ENCODE data around the gene SAPCD2. TPM values are rescaled to one million over a fixed set of nuclear protein-coding genes. Genes with fewer than 3 reads are reported as not detected.

The SAPCD2 gene
- total and polyA plus RNA-seq, 9 of the 15 experiments (the other 6 are each of a cell fraction or from before 2014, with no cell fraction given): 3.4 to 91.8 (median 18.8) TPM

GRCh38 chr9:137087409-137087925, 17.1 kb upstream of the SAPCD2 start (continued):
- TF ChIP-seq E2F6 (IDR thresholded peaks at IDR 0.05; ENCODE audit: borderline replicate concordance in 1 of 2, extremely low read depth in 1 of 2, insufficient read depth in 1 of 2, insufficient read length in 1 of 2, low read depth in 1 of 2, low read length in 1 of 2, poor library complexity in 1 of 2, severe bottlenecking in 1 of 2) (peak in 1 of 2 experiments; percentile 7), MTA1 (IDR thresholded peaks at IDR 0.05; ENCODE audit: borderline replicate concordance) (no peak), GTF2A2 (tag; IDR thresholded peaks at IDR 0.05) (no peak), ARID4B (CRISPR knock-in tag; IDR thresholded peaks at IDR 0.05) (0 out of 2 replicates have a peak, but pooled peaks have one; percentile 19), SIRT6 (IDR thresholded peaks at IDR 0.05; ENCODE audit: low read depth, low read length) (no peak), HDAC2 (IDR thresholded peaks at IDR 0.05) (0 out of 2 replicates have a peak, but pooled peaks have one; percentile 20), AFF4 (CRISPR knock-in tag; IDR thresholded peaks at IDR 0.05) (peak; percentile 65; the same call in 1 of the 2 replicates), TCFL5 (CRISPR knock-in tag; conservative IDR thresholded peaks at IDR 0.05) (no peak), CHD4 (IDR thresholded peaks at IDR 0.05; ENCODE audit: insufficient read depth, insufficient replicate concordance, low read depth, low read length, poor library complexity, severe bottlenecking) (peak; percentile 36), CHD1 (IDR thresholded peaks at IDR 0.05; ENCODE audit: low read length) (peak; percentile 61), GTF2E2 (tag; IDR thresholded peaks at IDR 0.05) (peak; percentile 22; the same call in 1 of the 2 replicates), NR2C2 (CRISPR knock-in tag; IDR thresholded peaks at IDR 0.05) (0 out of 2 replicates have a peak, but pooled peaks have one; percentile 4), NR2C2 (tag; IDR thresholded peaks at IDR 0.05) (no peak), GABPA (tag; conservative IDR thresholded peaks at IDR 0.05; ENCODE audit: low read depth) (0 out of 2 replicates have a peak, but pooled peaks have one; percentile 41), ZBTB49 (CRISPR knock-in tag; IDR thresholded peaks at IDR 0.05; ENCODE audit: borderline replicate concordance) (no peak)

Measured in K562 (cell line).